Measurements from ENCODE around the gene FAM110C.

DNA sequence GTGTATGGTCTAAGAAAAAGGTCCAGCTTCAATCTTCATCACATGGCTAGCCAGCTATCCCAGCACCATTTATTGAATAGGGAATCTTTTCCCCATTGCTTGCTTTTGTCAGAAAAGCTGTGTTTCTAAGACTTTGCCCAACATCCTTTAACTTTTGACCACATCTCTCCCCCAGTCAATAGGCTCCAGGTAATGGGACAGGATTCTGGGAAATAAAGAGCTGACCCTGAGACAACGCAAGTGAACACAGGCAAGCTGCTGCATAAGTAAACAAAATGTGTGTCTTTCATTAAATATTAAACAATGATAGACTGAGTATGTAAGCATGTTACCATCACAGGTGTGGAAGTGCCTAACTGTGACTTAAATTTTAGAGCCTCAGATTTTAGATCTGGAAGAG is 23.0 kb downstream of the FAM110C start:
- TF ChIP-seq POLR2AphosphoS5 (IDR thresholded peaks at IDR 0.05; ENCODE audit: low read depth, low read length): no peak
- TF ChIP-seq REST (IDR thresholded peaks at IDR 0.05; ENCODE audit: insufficient read depth in 1 of 2, low read depth in 2 of 2, low read length in 2 of 2): no peak
- TF ChIP-seq SIN3A (IDR thresholded peaks at IDR 0.05; ENCODE audit: borderline replicate concordance, insufficient read depth, low read length): no peak
- TF ChIP-seq TAF1 (IDR thresholded peaks at IDR 0.05; ENCODE audit: borderline replicate concordance, insufficient read depth, low read length): no peak
- no peak for TF ChIP-seq FOXP2 (optimal IDR thresholded peaks at IDR 0.05; ENCODE audit: borderline replicate concordance, extremely low read depth, extremely low read length, insufficient read depth)

Measured in PFSK-1 (cell line).